PC-9 (cell line): Measurements from ENCODE around the gene PC. TPM values are rescaled to one million over a fixed set of nuclear protein-coding genes. Genes with fewer than 3 reads are reported as not detected.

ENCODE experiments used
- BruUV-seq: library from RNA; stranded (reverse); fragments of 400-500 nt; replicated peaks from 2 replicates; lab custom pipeline; 2021; lab: Mats Ljungman, UMichigan
- CTCF ChIA-PET: fragments of 300-600 bp; sonication (Branson Sonifier 250); formaldehyde crosslinking; loops from one replicate; lab custom pipeline; 2022; ENCODE audit warnings: antibody characterized with exemption; lab: Charles Lee
- POLR2A ChIA-PET: fragments of 300-600 bp; sonication (Branson Sonifier 250); formaldehyde crosslinking; loops from one replicate; lab custom pipeline; 2022; ENCODE audit warnings: antibody characterized with exemption; ENCODE audit not compliant: unreplicated experiment; lab: Charles Lee
- DNase-seq, 2 experiments: peaks; one replicate each; pipeline versions ENCODE4 v3.0.0 to v3.0.0-alpha.2; 2015 to 2022; ENCODE audit warnings: mixed read lengths in 1 of 2
- H2AFZ ChIP-seq: fragments of 200-600 bp; sonication (generic); 2 replicates; pipeline ENCODE4 v1.8.1; 2017; ENCODE audit warnings: antibody characterized with exemption
- H3F3A ChIP-seq: fragments of 200-600 bp; sonication (generic); 2 replicates; pipeline ENCODE4 v1.8.1; 2017; ENCODE audit warnings: antibody characterized with exemption, mild to moderate bottlenecking, low read depth; ENCODE audit not compliant: insufficient read depth
- H3K27ac ChIP-seq: fragments of 200-600 bp; sonication (generic); 2 replicates; pipeline ENCODE4 v1.6.1; 2016; ENCODE audit warnings: mixed run types
- H3K27me3 ChIP-seq: fragments of 200-600 bp; sonication (generic); 2 replicates; pipeline ENCODE4 v1.6.1; 2016; ENCODE audit warnings: low read depth, mixed run types; ENCODE audit not compliant: insufficient read depth
- H3K36me3 ChIP-seq: fragments of 200-600 bp; sonication (generic); 2 replicates; pipeline ENCODE4 v1.6.1; 2016; ENCODE audit warnings: low read depth, mixed run types
- H3K4me1 ChIP-seq: fragments of 200-600 bp; sonication (generic); replicated peaks from 2 replicates; pipeline ENCODE4 v1.6.1; 2016; ENCODE audit warnings: mixed run types; ENCODE audit not compliant: insufficient read depth
- H3K4me2 ChIP-seq: fragments of 200-600 bp; sonication (generic); 2 replicates; pipeline ENCODE4 v1.6.1; 2017; ENCODE audit warnings: mixed run types
- H3K4me3 ChIP-seq: fragments of 200-600 bp; sonication (generic); 2 replicates; pipeline ENCODE4 v1.6.1; 2016; ENCODE audit warnings: mixed run types
- H3K79me2 ChIP-seq: fragments of 200-600 bp; sonication (generic); 2 replicates; pipeline ENCODE4 v1.6.1; 2017; ENCODE audit warnings: low read depth, mixed run types
- H3K9me2 ChIP-seq: fragments of 200-600 bp; sonication (generic); 2 replicates; pipeline ENCODE4 v1.8.1; 2017; ENCODE audit warnings: mild to moderate bottlenecking; ENCODE audit not compliant: insufficient read depth
- H3K9me3 ChIP-seq: fragments of 200-600 bp; sonication (generic); 2 replicates; pipeline ENCODE4 v1.8.1; 2016; ENCODE audit warnings: low read depth; ENCODE audit not compliant: insufficient read depth
- H4K20me1 ChIP-seq: fragments of 200-600 bp; sonication (generic); 2 replicates; pipeline ENCODE4 v1.8.1; 2017; ENCODE audit not compliant: insufficient read depth
- EZH2 ChIP-seq: fragments of 200-600 bp; sonication (generic); IDR thresholded peaks from 2 replicates; pipeline ENCODE4 v1.8.0; 2017; ENCODE audit warnings: antibody characterized with exemption, low read depth
- intact Hi-C: fragments of 100-400 bp; cut with micrococcal nuclease; formaldehyde crosslinking; loops from one replicate; pipeline ENCODE4 v1.10.0; 2022; ENCODE audit not compliant: unreplicated experiment
- total RNA-seq: library from RNA; stranded (reverse); gene quantifications from 2 replicates; pipeline ENCODE4 v1.2.3, GENCODE V29; 2021
- TF ChIP-seq, protein P1 (sequence below): fragments of 200-600 bp; sonication (generic); conservative IDR thresholded peaks from 2 replicates; pipeline ENCODE4 v1.6.1; 2017; ENCODE audit warnings: mixed run types, antibody characterized with exemption, mild to moderate bottlenecking, moderate library complexity

PC gene
- total RNA-seq, 1 experiment from 2014 or later, result 38.9 TPM

DNA sequence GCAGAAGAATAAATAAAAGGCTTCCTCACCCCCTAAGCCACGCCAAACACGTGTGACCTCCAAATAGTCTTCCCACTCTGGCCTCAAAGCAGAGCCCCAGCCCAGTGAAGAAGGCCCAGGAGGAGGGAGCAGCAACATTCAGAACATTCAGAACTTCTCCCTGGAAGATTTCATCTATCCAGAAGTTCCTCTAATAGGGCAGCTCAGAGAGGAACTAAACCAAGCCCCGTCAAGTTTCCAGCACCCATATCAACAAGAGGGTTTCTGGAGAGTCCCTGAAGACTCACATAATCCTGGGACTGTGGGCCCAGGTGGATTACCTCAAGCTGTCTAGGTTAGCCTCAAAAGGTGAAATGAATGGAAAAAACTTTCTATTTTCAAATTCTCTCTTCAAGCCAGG is 39.4 kb downstream of the PC start:
- no TSS peak for BruUV-seq
- H3K9me3 ChIP-seq, result no peaks in the 10 kb centered on the region
- ChIA-PET CTCF (no interaction called here), POLR2A (no interaction called here)
- no peak for TF ChIP-seq EZH2
- TF ChIP-seq, protein P1, sequence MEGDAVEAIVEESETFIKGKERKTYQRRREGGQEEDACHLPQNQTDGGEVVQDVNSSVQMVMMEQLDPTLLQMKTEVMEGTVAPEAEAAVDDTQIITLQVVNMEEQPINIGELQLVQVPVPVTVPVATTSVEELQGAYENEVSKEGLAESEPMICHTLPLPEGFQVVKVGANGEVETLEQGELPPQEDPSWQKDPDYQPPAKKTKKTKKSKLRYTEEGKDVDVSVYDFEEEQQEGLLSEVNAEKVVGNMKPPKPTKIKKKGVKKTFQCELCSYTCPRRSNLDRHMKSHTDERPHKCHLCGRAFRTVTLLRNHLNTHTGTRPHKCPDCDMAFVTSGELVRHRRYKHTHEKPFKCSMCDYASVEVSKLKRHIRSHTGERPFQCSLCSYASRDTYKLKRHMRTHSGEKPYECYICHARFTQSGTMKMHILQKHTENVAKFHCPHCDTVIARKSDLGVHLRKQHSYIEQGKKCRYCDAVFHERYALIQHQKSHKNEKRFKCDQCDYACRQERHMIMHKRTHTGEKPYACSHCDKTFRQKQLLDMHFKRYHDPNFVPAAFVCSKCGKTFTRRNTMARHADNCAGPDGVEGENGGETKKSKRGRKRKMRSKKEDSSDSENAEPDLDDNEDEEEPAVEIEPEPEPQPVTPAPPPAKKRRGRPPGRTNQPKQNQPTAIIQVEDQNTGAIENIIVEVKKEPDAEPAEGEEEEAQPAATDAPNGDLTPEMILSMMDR, result no peak
- no peaks in the 10 kb centered on the region for H3K9me2 ChIP-seq
- no peak overlapping the region for H2AFZ ChIP-seq
- no peaks in the 10 kb centered on the region for H3F3A ChIP-seq
- H3K79me2 ChIP-seq, result no peaks in the 10 kb centered on the region
- H4K20me1 ChIP-seq, result no peaks in the 10 kb centered on the region
- no peak for DNase-seq
- no peaks in the 10 kb centered on the region for H3K36me3 ChIP-seq
- H3K4me1 ChIP-seq, result no peaks in the 10 kb centered on the region
- H3K27ac ChIP-seq, result no peak overlapping the region
- intact Hi-C loops, result no loop called here
- H3K4me3 ChIP-seq, result no peak overlapping the region
- H3K27me3 ChIP-seq, result no peaks in the 10 kb centered on the region
- no peak overlapping the region for H3K4me2 ChIP-seq

GRCh38 chr11:66915866-66916265 is 42.3 kb downstream of the PC start:
- DNase-seq, result no peak
- Histone ChIP-seq H2AFZ (no peak overlapping the region), H4K20me1 (no peaks in the 10 kb centered on the region), H3K27ac (no peak overlapping the region), H3K4me1 (no peaks in the 10 kb centered on the region), H3K36me3 (no peaks in the 10 kb centered on the region), H3K79me2 (no peaks in the 10 kb centered on the region), H3K9me2 (no peaks in the 10 kb centered on the region), H3K9me3 (no peaks in the 10 kb centered on the region), H3K27me3 (no peaks in the 10 kb centered on the region), H3F3A (no peaks in the 10 kb centered on the region), H3K4me3 (no peak overlapping the region), H3K4me2 (no peak overlapping the region)
- POLR2A ChIA-PET, result no interaction called here
- CTCF ChIA-PET, result no interaction called here
- intact Hi-C loops, result no loop called here
- BruUV-seq, result no TSS peak
- TF ChIP-seq EZH2, result no peak
- TF ChIP-seq, protein P1, result no peak

GRCh38 chr11:66915046-66915832 is 42.9 kb downstream of the PC start:
- no peaks in the 10 kb centered on the region for H3F3A ChIP-seq
- intact Hi-C loops, result no loop called here
- no peak for TF ChIP-seq EZH2
- TF ChIP-seq, protein P1, result no peak
- H2AFZ ChIP-seq, result no peak overlapping the region
- no peaks in the 10 kb centered on the region for H3K79me2 ChIP-seq
- no peak for DNase-seq
- H3K4me2 ChIP-seq, result no peak overlapping the region
- H3K36me3 ChIP-seq, result no peaks in the 10 kb centered on the region
- ChIA-PET CTCF (no interaction called here), POLR2A (no interaction called here)
- H3K4me1 ChIP-seq, result no peaks in the 10 kb centered on the region
- no peak overlapping the region for H3K27ac ChIP-seq
- no peak overlapping the region for H3K4me3 ChIP-seq
- H4K20me1 ChIP-seq, result no peaks in the 10 kb centered on the region
- BruUV-seq, result no TSS peak
- H3K9me2 ChIP-seq, result no peaks in the 10 kb centered on the region
- H3K27me3 ChIP-seq, result no peaks in the 10 kb centered on the region
- no peaks in the 10 kb centered on the region for H3K9me3 ChIP-seq
